K562 (cell line): ENCODE results near the gene IL12RB1. TPM values are rescaled to one million over a fixed set of nuclear protein-coding genes. Genes with fewer than 3 reads are reported as not detected.

Experiments
- polyA plus RNA-seq, 8 experiments: library from polyadenylated mRNA; depleted of rRNA in 4 of 8; stranded (reverse) in 5 of 8; unstranded in 3 of 8; fragments of >200 nt; fragmentation: Nextera tagmentation in 2 of 8; fragmentation: Illumina TruSeq in 1 of 8; extraction: Ambion mirVana in 2 of 8; extraction: Trizol in 1 of 8; gene quantifications; 2 replicates each; pipeline versions ENCODE4 v1.2.1 to v1.2.3, GENCODE V29; 2011 to 2014; ENCODE audit warnings: inconsistent platforms in 1 of 8, missing spikeins in 1 of 8
- total RNA-seq, 7 experiments: library from RNA; depleted of rRNA in 6 of 7; stranded (reverse); fragments of >200 nt in 6 of 7; fragmentation: Illumina TruSeq in 2 of 7; extraction: Trizol in 2 of 7; gene quantifications; 2 replicates each; pipeline versions ENCODE4 v1.2.1 to v1.2.3, GENCODE V29; 2011 to 2021; ENCODE audit warnings: low replicate concordance in 1 of 7
- TF ChIP-seq, protein P1 (sequence below), 2 experiments: fragments of 450-650 bp; formaldehyde crosslinking in 1 of 2; IDR thresholded peaks; 2 replicates each; pipeline versions ENCODE4 v1.4.0 to v1.6.1; 2014 to 2020; ENCODE audit warnings: mild to moderate bottlenecking in 2 of 2, borderline replicate concordance in 1 of 2, low read depth in 1 of 2
- TF ChIP-seq, protein P2 (sequence below): sonication (generic); formaldehyde crosslinking; IDR thresholded peaks from 2 replicates; pipeline ENCODE4 v1.8.1; 2023; ENCODE audit warnings: mild to moderate bottlenecking, missing genetic modification reagents
- TF ChIP-seq, protein P3 (sequence below), 2 experiments: fragments of 450-650 bp; IDR thresholded peaks; 2 replicates each; pipeline ENCODE4 v1.6.1; 2016; ENCODE audit warnings: mild to moderate bottlenecking in 2 of 2, borderline replicate concordance in 1 of 2, low read depth in 1 of 2, moderate library complexity in 1 of 2
- TF ChIP-seq, protein P4 (sequence below): sonication (generic); formaldehyde crosslinking; IDR thresholded peaks from 2 replicates; pipeline ENCODE4 v1.8.0; 2022; ENCODE audit warnings: missing genetic modification reagents, mild to moderate bottlenecking, moderate library complexity, borderline replicate concordance

The IL12RB1 gene
- total and polyA plus RNA-seq, 9 of the 15 experiments (the other 6 are each of a cell fraction or from before 2014, with no cell fraction given): 0.04 to 0.07 (median 0.06) TPM; not detected in 5

DNA sequence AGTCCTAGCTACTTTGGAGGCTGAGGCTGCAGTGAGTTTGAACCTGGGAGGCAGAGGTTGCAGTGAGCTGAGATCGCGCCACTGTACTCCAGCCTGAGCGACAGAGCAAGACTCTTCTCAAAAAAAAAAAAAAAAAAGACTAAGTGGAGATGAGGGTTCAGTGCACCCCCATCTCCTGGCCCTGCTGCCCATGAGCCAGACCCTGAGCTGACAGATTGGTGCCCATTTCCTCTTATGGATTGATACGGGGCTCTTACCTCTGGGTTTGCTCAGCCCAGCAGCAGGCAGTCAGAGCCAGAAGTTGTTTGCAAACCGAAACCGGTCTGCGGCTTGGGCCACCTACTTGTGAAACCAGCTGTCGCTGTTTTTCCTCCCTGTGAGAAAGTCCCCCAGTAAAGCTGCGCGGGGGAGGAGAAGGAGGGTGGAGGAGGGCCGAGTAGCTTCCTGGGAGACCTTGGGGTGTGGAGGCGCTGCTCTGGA is 41.9 kb downstream of the IL12RB1 start (continued):
- TF ChIP-seq, protein P1, sequence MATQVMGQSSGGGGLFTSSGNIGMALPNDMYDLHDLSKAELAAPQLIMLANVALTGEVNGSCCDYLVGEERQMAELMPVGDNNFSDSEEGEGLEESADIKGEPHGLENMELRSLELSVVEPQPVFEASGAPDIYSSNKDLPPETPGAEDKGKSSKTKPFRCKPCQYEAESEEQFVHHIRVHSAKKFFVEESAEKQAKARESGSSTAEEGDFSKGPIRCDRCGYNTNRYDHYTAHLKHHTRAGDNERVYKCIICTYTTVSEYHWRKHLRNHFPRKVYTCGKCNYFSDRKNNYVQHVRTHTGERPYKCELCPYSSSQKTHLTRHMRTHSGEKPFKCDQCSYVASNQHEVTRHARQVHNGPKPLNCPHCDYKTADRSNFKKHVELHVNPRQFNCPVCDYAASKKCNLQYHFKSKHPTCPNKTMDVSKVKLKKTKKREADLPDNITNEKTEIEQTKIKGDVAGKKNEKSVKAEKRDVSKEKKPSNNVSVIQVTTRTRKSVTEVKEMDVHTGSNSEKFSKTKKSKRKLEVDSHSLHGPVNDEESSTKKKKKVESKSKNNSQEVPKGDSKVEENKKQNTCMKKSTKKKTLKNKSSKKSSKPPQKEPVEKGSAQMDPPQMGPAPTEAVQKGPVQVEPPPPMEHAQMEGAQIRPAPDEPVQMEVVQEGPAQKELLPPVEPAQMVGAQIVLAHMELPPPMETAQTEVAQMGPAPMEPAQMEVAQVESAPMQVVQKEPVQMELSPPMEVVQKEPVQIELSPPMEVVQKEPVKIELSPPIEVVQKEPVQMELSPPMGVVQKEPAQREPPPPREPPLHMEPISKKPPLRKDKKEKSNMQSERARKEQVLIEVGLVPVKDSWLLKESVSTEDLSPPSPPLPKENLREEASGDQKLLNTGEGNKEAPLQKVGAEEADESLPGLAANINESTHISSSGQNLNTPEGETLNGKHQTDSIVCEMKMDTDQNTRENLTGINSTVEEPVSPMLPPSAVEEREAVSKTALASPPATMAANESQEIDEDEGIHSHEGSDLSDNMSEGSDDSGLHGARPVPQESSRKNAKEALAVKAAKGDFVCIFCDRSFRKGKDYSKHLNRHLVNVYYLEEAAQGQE (IDR thresholded peaks at IDR 0.05; ENCODE audit: borderline replicate concordance): peak; percentile 76
- TF ChIP-seq, protein P1 (CRISPR knock-in tag; IDR thresholded peaks at IDR 0.05; ENCODE audit: low read depth): no peak
- TF ChIP-seq, protein P2, sequence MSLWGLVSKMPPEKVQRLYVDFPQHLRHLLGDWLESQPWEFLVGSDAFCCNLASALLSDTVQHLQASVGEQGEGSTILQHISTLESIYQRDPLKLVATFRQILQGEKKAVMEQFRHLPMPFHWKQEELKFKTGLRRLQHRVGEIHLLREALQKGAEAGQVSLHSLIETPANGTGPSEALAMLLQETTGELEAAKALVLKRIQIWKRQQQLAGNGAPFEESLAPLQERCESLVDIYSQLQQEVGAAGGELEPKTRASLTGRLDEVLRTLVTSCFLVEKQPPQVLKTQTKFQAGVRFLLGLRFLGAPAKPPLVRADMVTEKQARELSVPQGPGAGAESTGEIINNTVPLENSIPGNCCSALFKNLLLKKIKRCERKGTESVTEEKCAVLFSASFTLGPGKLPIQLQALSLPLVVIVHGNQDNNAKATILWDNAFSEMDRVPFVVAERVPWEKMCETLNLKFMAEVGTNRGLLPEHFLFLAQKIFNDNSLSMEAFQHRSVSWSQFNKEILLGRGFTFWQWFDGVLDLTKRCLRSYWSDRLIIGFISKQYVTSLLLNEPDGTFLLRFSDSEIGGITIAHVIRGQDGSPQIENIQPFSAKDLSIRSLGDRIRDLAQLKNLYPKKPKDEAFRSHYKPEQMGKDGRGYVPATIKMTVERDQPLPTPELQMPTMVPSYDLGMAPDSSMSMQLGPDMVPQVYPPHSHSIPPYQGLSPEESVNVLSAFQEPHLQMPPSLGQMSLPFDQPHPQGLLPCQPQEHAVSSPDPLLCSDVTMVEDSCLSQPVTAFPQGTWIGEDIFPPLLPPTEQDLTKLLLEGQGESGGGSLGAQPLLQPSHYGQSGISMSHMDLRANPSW: no peak
- TF ChIP-seq, protein P3, sequence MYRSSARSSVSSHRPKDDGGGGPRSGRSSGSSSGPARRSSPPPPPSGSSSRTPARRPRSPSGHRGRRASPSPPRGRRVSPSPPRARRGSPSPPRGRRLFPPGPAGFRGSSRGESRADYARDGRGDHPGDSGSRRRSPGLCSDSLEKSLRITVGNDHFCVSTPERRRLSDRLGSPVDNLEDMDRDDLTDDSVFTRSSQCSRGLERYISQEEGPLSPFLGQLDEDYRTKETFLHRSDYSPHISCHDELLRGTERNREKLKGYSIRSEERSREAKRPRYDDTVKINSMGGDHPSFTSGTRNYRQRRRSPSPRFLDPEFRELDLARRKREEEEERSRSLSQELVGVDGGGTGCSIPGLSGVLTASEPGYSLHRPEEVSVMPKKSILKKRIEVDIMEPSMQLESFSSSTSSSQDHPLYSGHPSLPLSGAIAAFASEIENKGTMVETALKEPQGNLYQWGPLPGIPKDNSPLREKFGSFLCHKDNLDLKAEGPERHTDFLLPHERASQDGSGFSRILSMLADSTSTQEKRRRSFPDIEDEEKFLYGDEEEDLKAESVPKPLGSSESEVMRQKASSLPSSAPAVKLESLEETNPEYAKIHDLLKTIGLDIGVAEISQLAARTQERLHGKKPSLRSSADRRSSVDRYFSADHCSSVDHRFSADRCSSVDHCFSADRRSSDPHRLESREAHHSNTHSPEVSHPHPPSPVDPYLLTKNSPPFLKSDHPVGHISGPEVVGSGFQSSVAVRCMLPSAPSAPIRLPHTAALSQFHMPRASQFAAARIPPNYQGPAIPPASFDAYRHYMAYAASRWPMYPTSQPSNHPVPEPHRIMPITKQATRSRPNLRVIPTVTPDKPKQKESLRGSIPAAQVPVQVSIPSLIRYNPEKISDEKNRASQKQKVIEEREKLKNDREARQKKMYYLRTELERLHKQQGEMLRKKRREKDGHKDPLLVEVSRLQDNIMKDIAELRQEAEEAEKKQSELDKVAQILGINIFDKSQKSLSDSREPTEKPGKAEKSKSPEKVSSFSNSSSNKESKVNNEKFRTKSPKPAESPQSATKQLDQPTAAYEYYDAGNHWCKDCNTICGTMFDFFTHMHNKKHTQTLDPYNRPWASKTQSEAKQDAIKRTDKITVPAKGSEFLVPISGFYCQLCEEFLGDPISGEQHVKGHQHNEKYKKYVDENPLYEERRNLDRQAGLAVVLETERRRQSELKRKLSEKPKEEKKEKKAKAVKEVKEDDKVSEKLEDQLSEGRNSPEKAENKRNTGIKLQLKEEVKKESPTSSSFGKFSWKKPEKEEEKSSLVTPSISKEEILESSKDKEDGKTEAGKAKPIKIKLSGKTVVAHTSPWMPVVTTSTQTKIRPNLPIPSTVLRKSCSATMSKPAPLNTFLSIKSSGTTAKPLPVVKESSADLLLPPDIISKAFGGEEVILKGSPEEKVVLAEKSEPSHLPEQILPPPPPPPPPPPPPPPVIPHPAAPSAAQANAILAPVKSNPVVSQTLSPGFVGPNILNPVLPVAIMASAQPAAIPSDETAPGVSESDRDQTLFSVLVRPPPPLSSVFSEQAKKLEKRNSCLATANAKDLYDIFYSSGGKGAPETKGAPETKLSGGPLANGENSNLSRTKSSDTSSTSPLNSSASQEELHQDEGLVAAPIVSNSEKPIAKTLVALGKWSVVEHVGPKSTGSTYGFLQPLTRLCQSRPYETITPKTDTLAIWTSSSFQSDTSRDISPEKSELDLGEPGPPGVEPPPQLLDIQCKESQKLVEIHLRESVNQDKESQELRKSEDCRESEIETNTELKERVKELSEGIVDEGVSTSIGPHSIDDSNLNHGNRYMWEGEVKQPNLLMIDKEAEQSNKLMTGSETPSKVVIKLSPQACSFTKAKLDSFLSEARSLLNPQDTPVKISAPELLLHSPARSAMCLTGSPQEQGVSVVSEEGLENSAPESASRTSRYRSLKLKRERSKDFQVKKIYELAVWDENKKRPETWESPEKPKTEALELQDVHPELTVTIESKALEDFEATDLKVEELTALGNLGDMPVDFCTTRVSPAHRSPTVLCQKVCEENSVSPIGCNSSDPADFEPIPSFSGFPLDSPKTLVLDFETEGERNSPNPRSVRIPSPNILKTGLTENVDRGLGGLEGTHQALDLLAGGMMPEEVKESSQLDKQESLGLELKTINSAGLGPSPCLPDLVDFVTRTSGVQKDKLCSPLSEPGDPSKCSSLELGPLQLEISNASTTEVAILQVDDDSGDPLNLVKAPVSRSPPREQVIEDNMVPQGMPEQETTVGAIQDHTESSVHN (IDR thresholded peaks at IDR 0.05; ENCODE audit: borderline replicate concordance in 1 of 2, low read depth in 1 of 2): no peak; a peak in 1 of 4 replicates
- TF ChIP-seq, protein P4, sequence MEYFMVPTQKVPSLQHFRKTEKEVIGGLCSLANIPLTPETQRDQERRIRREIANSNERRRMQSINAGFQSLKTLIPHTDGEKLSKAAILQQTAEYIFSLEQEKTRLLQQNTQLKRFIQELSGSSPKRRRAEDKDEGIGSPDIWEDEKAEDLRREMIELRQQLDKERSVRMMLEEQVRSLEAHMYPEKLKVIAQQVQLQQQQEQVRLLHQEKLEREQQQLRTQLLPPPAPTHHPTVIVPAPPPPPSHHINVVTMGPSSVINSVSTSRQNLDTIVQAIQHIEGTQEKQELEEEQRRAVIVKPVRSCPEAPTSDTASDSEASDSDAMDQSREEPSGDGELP (CRISPR knock-in tag): peak; percentile 87; the same call in 1 of the 2 replicates
